Epithelial cell of esophagus (primary cell): Measurements from ENCODE around the gene AKR1C2.
A peak's percentile ranks its signal among the peaks of the same experiment; 100 is the strongest.
"Not testable (repeated sequence)": the region's sequence is repeated elsewhere in the genome, so short reads cannot be mapped to it uniquely, and the experiment has no call there.

Experiments used
- DNase-seq: peaks from one replicate; pipeline ENCODE4 v3.0.0; 2010; ENCODE audit warnings: low read depth
- H3K4me3 ChIP-seq: 2 replicates; pipeline ENCODE4 v1.5.1; 2011; ENCODE audit warnings: mild to moderate bottlenecking, low read length, control low read depth
- TF ChIP-seq, protein P1 (sequence below): IDR thresholded peaks from 2 replicates; pipeline ENCODE4 v1.5.1; 2011; ENCODE audit warnings: low read depth, mild to moderate bottlenecking, low read length, control low read depth, inconsistent platforms; ENCODE audit not compliant: insufficient read depth; ENCODE audit errors: missing control alignments

The AKR1C2 gene

GRCh38 chr10:5002013-5002727, 1.5 kb downstream of the AKR1C2 start:
- DNase-seq, result no peak
- peak overlapping the region; percentile 42 for H3K4me3 ChIP-seq
- TF ChIP-seq, protein P1, sequence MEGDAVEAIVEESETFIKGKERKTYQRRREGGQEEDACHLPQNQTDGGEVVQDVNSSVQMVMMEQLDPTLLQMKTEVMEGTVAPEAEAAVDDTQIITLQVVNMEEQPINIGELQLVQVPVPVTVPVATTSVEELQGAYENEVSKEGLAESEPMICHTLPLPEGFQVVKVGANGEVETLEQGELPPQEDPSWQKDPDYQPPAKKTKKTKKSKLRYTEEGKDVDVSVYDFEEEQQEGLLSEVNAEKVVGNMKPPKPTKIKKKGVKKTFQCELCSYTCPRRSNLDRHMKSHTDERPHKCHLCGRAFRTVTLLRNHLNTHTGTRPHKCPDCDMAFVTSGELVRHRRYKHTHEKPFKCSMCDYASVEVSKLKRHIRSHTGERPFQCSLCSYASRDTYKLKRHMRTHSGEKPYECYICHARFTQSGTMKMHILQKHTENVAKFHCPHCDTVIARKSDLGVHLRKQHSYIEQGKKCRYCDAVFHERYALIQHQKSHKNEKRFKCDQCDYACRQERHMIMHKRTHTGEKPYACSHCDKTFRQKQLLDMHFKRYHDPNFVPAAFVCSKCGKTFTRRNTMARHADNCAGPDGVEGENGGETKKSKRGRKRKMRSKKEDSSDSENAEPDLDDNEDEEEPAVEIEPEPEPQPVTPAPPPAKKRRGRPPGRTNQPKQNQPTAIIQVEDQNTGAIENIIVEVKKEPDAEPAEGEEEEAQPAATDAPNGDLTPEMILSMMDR, result no peak

DNA sequence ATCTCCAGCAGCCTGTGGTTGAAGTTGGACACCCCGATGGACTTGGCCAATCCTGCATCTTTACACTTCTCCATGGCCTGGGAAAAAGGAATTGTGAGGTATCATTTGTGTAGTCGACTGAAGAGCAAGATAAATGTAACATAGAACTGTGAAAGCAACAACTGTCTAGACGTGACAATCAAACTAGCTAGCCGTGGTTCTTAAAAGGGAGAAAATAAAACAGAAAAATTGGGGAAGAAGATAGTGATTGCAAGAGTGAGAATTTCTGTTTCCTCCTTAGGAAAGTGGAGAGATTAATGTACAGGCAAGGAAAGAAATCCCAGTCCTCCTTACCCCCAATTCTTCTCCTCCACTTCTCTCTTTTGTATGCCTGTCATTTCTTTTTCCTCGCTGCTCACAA, 5.0 kb downstream of the AKR1C2 start:
- DNase-seq, result no peak
- no peak overlapping the region for H3K4me3 ChIP-seq
- TF ChIP-seq, protein P1, result no peak

- not testable (repeated sequence) for DNase-seq, H3K4me3 ChIP-seq
Observed at GRCh38 chr10:4994260-4994659, 9.4 kb downstream of the AKR1C2 start.

GRCh38 chr10:4992564-4992963, 11.1 kb downstream of the AKR1C2 start:
- not testable (repeated sequence) for DNase-seq, H3K4me3 ChIP-seq

GRCh38 chr10:4991463-4991862, 12.2 kb downstream of the AKR1C2 start:
- not testable (repeated sequence) for DNase-seq, H3K4me3 ChIP-seq

GRCh38 chr10:4990217-4990616, 13.4 kb downstream of the AKR1C2 start:
- TF ChIP-seq, protein P1, result no peak
- no peak for DNase-seq
- no peak overlapping the region for H3K4me3 ChIP-seq

DNA sequence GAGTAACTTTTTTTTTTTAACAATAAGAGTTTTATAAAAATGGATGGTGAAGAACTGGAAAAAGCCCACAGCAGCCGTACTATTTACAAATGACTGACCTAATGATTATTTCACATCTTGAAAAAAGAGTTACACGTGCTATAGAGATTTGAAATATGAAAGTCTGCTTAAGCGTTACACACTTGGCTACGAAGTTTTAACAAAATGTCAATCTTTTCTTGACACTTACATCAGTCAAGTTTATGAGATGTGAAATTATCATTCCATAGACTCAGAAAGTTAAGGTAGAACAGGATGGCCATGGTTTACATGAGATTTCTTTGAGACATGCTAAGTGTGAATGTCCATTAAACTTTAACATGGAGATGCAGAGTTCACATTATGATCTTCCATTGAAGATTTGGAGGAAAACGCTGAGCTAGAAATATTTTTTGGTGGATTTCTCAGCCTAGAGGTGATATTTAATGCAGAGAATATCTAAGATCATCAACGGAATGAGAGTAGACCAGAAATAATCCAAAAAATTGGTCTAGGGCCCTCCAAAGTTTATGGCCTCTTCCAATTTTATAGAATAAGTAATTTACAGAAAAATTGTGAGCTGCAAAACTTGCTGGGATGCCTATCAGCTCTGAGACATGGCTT, 15.5 kb downstream of the AKR1C2 start:
- not testable (repeated sequence) for DNase-seq, H3K4me3 ChIP-seq

- no peak overlapping the region for H3K4me3 ChIP-seq
- DNase-seq, result peak; percentile 22
- TF ChIP-seq, protein P1, result peak; percentile 14
Observed at GRCh38 chr10:4984971-4985594, 18.6 kb downstream of the AKR1C2 start.

- DNase-seq, result no peak
- H3K4me3 ChIP-seq, result no peak overlapping the region
- TF ChIP-seq, protein P1, result no peak
Observed at GRCh38 chr10:4984223-4984622, 19.4 kb downstream of the AKR1C2 start.
